HEK293 (cell line): Measurements from ENCODE around the gene SMIM13.

Source experiments
- CTCF ChIP-seq: fragments of 450-650 bp; formaldehyde crosslinking; IDR thresholded peaks from 2 replicates; pipeline ENCODE4 v1.5.1; 2016; ENCODE audit warnings: missing biosample characterization, missing genetic modification characterization
- ZBTB26 ChIP-seq: fragments of 450-650 bp; formaldehyde crosslinking; optimal IDR thresholded peaks from 2 replicates; pipeline ENCODE3; 2016; ENCODE audit warnings: missing biosample characterization, mild to moderate bottlenecking, missing genetic modification characterization
- ZNF114 ChIP-seq: fragments of 450-650 bp; formaldehyde crosslinking; IDR thresholded peaks from 2 replicates; pipeline ENCODE4 v1.5.0; 2017; ENCODE audit warnings: missing biosample characterization, missing genetic modification characterization
- ZNF37A ChIP-seq: fragments of 450-650 bp; IDR thresholded peaks from 2 replicates; pipeline ENCODE4 v1.5.1; 2018; ENCODE audit warnings: missing biosample characterization, missing genetic modification characterization
- ZNF670 ChIP-seq: fragments of 450-650 bp; formaldehyde crosslinking; IDR thresholded peaks from 2 replicates; pipeline ENCODE4 v1.5.1; 2016; ENCODE audit warnings: missing biosample characterization, missing genetic modification characterization, low read depth
- ZNF768 ChIP-seq: fragments of 450-650 bp; formaldehyde crosslinking; IDR thresholded peaks from 2 replicates; pipeline ENCODE4 v1.5.1; 2018; ENCODE audit warnings: missing biosample characterization, mild to moderate bottlenecking, missing genetic modification characterization

DNA sequence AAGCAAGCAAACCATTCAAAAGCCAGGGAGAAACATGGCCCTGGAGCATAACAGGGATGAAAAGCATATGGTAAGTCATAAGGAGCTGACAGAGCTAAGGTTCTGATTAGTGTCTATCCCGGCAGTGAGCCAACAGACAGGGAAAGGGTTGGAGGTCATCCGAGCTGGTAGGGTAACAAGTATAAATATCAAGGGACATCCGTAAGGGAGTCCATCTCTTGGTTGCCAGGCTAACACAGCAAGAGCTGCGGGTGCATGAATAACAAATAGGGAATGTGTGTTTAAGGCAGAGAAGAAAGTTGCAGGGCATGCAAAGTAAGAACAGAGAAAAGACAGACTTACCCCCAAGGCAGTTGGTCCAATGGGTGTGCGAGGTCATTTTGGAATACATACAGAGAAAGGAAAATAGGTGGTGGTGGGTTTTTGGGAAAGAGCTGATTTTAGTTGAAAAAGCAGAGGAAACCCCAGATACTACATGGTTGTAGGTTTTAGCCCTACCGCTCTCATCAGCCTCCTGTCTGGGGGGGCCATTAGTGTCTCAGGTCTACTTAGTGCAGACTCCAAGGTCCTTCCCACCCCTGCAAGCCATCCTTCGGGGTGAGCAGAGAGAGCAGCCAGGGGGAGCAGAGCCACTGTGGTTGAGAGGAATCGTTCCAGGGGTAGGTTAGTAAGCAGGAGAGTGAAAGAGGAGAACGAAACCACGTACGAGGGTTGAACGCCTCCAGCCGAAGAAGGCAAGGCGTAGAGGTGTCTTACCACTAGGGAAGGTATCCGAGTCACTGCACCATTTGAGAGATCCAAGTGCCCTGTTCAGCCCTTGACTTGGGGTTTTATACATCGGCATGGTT, 17.5 kb downstream of the SMIM13 start, which contains the start of gene ERVFRD-1:
- TF ChIP-seq ZNF37A (tag by site-specific recombination) (no peak), ZNF768 (no peak), ZBTB26 (no peak), ZNF670 (tag by site-specific recombination) (no peak), ZNF114 (tag by site-specific recombination) (no peak), CTCF (no peak)
